ENCODE results near the gene NOS2.

- no peak for TF ChIP-seq SIN3A (IDR thresholded peaks at IDR 0.05; ENCODE audit: borderline replicate concordance, insufficient read depth, low read length)
- no peak for TF ChIP-seq POLR2AphosphoS5 (IDR thresholded peaks at IDR 0.05; ENCODE audit: low read depth, low read length)
- no peak for TF ChIP-seq REST (IDR thresholded peaks at IDR 0.05; ENCODE audit: insufficient read depth in 1 of 2, low read depth in 2 of 2, low read length in 2 of 2)
- TF ChIP-seq TAF1 (IDR thresholded peaks at IDR 0.05; ENCODE audit: borderline replicate concordance, insufficient read depth, low read length): no peak
Measured at GRCh38 chr17:27792095-27792494, 8.2 kb downstream of the NOS2 start.
